Muscle layer of colon (tissue), 2 donors: ENCODE data around the gene C22orf42.

Experiments
- H3K27ac ChIP-seq: one replicate; pipeline ENCODE4 v1.7.0; 2013; ENCODE audit warnings: low read depth, mild to moderate bottlenecking, low read length, moderate library complexity
- H3K27me3 ChIP-seq, 2 donors: one replicate each; pipeline ENCODE4 v1.7.0; 2013; ENCODE audit warnings: low read length in 2 of 2, mild to moderate bottlenecking in 2 of 2; ENCODE audit not compliant: insufficient read depth in 2 of 2, control insufficient read depth in 1 of 2
- H3K36me3 ChIP-seq: one replicate; pipeline ENCODE4 v1.7.0; 2013; ENCODE audit warnings: mild to moderate bottlenecking, low read length; ENCODE audit not compliant: insufficient read depth
- H3K4me1 ChIP-seq: one replicate; pipeline ENCODE4 v1.7.0; 2013; ENCODE audit warnings: mild to moderate bottlenecking, low read length; ENCODE audit not compliant: insufficient read depth
- H3K4me3 ChIP-seq, 2 donors: one replicate each; pipeline ENCODE4 v1.7.0; 2013; ENCODE audit warnings: low read length in 2 of 2, low read depth in 1 of 2, mild to moderate bottlenecking in 1 of 2, moderate library complexity in 1 of 2
- H3K9ac ChIP-seq: one replicate; pipeline ENCODE4 v1.7.0; 2013; ENCODE audit warnings: low read length
- H3K9me3 ChIP-seq: one replicate; pipeline ENCODE4 v1.7.0; 2013; ENCODE audit warnings: mild to moderate bottlenecking, low read length
- donor health status: abdominal sarcoma.
- donor health status: Adenocarcinoma of cecum.

C22orf42 gene

DNA sequence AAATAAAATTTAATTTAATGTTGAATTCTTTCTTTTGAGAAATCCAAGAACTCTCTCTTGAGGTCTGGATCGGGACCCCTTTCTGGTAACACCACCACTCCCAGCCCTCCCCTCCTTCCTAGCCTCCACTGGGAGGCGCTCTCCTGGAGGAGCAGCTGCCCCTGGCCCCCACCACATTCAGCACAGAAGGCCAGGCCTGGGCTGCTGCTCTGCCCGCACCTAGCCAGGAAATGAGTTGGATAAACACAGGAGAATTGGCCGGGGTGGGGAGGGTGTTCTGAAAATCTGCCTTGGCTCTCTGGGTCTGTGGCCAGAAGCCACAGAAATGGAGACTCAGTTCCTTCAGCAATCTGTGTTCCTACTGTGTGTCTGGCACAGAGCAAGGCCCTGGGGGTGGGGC, 31.2 kb downstream of the C22orf42 start:
- no peak overlapping the region for H3K9ac ChIP-seq
- H3K9me3 ChIP-seq = no peaks in the 10 kb centered on the region
- H3K4me1 ChIP-seq = no peaks in the 10 kb centered on the region
- H3K4me3 ChIP-seq = no peak overlapping the region
- no peak overlapping the region for H3K27ac ChIP-seq
- H3K27me3 ChIP-seq = no peaks in the 10 kb centered on the region
- H3K36me3 ChIP-seq = no peaks in the 10 kb centered on the region

GRCh38 chr22:32123657-32124056, 35.4 kb downstream of the C22orf42 start:
- no peak overlapping the region for H3K27ac ChIP-seq
- no peak overlapping the region for H3K4me3 ChIP-seq
- no peaks in the 10 kb centered on the region for H3K4me1 ChIP-seq
- H3K9me3 ChIP-seq = no peaks in the 10 kb centered on the region
- H3K27me3 ChIP-seq = no peaks in the 10 kb centered on the region
- H3K9ac ChIP-seq = no peak overlapping the region
- no peaks in the 10 kb centered on the region for H3K36me3 ChIP-seq

DNA sequence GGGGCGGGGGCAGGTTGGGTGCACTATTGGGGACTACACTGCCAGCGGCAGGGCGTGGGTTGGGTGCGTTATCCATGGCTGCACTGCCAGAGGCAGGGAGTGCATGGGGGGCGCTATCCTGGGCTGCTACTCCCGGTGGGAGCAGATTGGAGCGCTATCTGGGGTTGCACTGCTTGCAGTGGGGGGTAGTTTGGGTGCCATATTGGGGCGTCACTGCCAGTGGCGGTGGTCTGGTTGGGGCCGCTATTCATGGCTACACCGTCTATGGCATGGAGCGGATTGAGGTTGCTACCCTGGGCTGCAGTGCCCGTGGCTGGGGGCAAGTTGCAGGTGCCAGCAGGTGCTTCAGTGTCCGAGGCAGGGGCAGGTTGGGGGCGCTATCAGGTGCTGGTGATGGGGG, 36.2 kb downstream of the C22orf42 start:
- Histone ChIP-seq H3K9ac (no peak overlapping the region), H3K9me3 (no peaks in the 10 kb centered on the region), H3K27ac (no peak overlapping the region), H3K36me3 (no peaks in the 10 kb centered on the region), H3K4me1 (no peaks in the 10 kb centered on the region), H3K27me3 (no peaks in the 10 kb centered on the region), H3K4me3 (no peak overlapping the region)

DNA sequence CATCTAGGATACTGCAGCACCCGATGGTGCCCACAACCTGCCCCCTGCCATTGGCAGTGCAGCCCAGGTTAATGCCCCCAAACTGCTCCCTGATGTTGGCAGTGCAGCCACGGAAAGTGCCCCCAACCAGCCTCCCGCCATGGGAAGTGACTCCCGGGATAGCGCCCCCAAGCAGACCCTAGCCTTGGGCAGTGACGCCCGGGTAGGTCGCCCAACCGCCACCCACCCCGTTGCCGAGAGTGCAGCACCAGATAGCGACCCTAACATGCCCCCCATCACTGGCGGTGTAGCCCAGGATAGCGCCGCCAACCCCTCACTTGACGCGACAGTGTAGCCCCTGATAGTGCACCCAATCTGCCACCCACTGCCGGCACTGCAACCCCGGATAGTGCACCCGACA, 38.5 kb downstream of the C22orf42 start:
- no peaks in the 10 kb centered on the region for H3K4me1 ChIP-seq
- no peak overlapping the region for H3K9ac ChIP-seq
- no peaks in the 10 kb centered on the region for H3K36me3 ChIP-seq
- H3K9me3 ChIP-seq = no peaks in the 10 kb centered on the region
- no peaks in the 10 kb centered on the region for H3K27me3 ChIP-seq
- H3K27ac ChIP-seq = no peak overlapping the region
- no peak overlapping the region for H3K4me3 ChIP-seq

DNA sequence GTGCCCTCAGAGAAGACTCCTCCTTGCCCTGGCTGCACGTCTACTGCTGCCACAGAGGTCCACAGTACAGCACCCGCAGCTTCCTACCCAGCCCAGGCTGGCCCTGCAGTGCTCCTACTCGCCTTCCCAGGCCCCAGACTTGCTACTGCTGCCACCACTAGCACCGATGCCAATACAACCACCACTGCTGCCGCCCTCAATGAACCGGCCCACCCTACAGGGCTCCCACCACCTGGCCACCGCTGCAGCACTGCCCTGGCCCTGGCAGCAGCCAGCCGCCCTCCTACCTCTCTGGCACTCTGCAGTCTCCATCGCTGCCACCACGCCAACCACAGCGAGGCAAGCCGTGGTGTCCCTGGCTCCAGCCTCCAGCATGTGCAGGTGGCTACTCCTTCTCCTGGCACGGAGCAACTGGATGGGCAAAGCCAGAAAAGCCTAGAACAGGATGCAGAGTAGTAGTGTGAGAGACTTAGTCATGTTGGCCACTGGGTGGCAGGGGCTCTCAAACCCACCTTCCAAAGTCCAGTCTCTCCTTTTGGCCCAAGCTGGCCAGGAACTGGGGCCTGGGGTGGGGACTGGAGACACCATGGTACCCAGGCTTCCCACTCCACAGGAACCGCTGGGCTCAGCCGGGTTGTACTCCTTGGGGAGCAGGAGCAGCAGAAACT, 39.4 kb downstream of the C22orf42 start:
- no peaks in the 10 kb centered on the region for H3K36me3 ChIP-seq
- no peaks in the 10 kb centered on the region for H3K9me3 ChIP-seq
- H3K9ac ChIP-seq = no peak overlapping the region
- H3K27ac ChIP-seq = no peak overlapping the region
- no peak overlapping the region for H3K4me3 ChIP-seq
- H3K4me1 ChIP-seq = no peaks in the 10 kb centered on the region
- H3K27me3 ChIP-seq = no peaks in the 10 kb centered on the region

- no peaks in the 10 kb centered on the region for H3K27me3 ChIP-seq
- no peaks in the 10 kb centered on the region for H3K4me1 ChIP-seq
- no peaks in the 10 kb centered on the region for H3K36me3 ChIP-seq
- H3K4me3 ChIP-seq = no peak overlapping the region
- H3K9ac ChIP-seq = no peak overlapping the region
- H3K9me3 ChIP-seq = no peaks in the 10 kb centered on the region
- H3K27ac ChIP-seq = no peak overlapping the region
These were observed 46.7 kb downstream of the C22orf42 start for GRCh38 chr22:32112380-32112779.

DNA sequence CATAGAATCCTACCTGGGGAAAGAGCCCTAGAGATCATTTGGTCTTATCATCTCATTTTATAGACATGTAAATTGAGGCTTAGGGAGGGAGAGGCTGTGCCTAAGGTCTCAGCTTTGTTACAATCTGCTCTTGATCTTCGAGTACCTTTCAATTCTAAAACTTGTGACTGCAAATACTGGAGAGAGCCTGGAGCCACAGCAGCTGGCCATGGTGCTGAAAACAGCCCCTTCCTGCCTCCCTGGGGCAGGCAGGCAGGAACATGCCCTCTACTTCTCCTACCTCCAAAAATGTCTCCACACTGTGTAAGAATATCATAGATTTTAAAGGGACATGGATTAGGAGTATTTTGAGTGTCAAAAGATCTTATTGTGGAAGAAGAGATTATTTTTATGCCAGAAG, 52.2 kb downstream of the C22orf42 start:
- Histone ChIP-seq H3K4me1 (no peaks in the 10 kb centered on the region), H3K27ac (no peak overlapping the region), H3K36me3 (no peaks in the 10 kb centered on the region), H3K27me3 (no peaks in the 10 kb centered on the region), H3K9ac (no peak overlapping the region), H3K9me3 (no peaks in the 10 kb centered on the region), H3K4me3 (no peak overlapping the region)

DNA sequence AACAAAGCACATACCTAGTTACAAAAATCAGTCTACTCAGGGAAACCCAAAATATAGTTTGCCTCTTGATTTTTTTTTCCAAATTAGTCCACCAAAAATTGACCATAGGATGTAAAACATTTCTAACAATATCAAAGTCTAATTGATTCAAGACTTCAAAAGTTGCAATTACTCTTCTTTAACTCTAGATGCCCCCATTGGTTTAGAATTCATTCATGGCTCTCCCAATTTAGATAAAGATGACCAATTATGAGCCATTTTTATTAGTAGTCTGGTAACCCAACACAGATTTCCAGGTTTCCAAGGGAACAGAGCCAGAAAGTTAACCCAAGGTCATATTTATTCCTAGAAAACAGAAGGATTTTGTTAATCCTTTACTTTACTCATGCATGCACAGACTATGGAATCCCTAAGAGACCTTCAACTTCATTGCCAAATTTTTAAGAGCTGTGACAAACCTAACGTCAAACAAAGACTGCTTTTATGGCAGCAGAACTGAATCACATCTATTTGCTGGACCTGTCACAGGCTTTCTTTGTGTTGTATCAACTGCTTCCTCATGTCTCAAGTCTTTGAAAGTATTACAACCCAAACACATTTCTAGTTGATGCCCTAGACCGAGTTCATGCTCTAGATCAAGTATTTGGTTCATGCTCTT, 55.3 kb downstream of the C22orf42 start:
- Histone ChIP-seq H3K27ac (no peak overlapping the region), H3K36me3 (no peaks in the 10 kb centered on the region), H3K4me1 (no peaks in the 10 kb centered on the region), H3K4me3 (no peak overlapping the region), H3K27me3 (no peaks in the 10 kb centered on the region), H3K9ac (no peak overlapping the region), H3K9me3 (no peaks in the 10 kb centered on the region)

- Histone ChIP-seq H3K36me3 (no peaks in the 10 kb centered on the region), H3K4me3 (no peak overlapping the region), H3K27ac (no peak overlapping the region), H3K27me3 (no peaks in the 10 kb centered on the region), H3K9me3 (no peaks in the 10 kb centered on the region), H3K4me1 (no peaks in the 10 kb centered on the region), H3K9ac (no peak overlapping the region)
These were observed 58.4 kb downstream of the C22orf42 start for GRCh38 chr22:32100711-32101110.
